GM18517 (cell line): Measurements from ENCODE around the gene SEMA4B.

Source experiments
- ATAC-seq: cut with Tn5 transposase; IDR thresholded peaks from one replicate; pipeline ENCODE4 v1.9.1; 2021; ENCODE audit warnings: mild to moderate bottlenecking, moderate library complexity; ENCODE audit not compliant: unreplicated experiment

Gene SEMA4B

DNA sequence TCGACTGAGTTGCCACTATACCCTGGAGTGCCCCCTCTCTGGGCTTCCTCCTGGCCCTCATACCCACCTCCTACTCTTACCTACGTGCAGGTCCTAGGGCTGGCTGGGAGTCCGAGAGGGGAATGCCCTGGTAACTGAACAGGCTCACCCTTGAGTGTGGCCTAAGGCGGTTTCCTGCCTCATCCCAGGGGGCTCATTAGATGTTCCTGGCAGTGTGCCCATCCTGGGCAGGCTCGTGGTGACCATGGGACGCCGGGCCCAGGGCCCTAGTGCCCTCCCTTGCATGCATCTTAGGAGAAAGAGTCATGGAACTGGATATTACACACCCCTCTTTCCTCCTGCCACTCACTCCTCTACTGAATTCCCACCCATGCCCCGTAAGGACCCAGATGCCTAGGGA, 2.8 kb downstream of the SEMA4B start:
- no peak for ATAC-seq

- ATAC-seq = no peak
Observed at GRCh38 chr15:90205050-90205848, 4.1 kb downstream of the SEMA4B start.

DNA sequence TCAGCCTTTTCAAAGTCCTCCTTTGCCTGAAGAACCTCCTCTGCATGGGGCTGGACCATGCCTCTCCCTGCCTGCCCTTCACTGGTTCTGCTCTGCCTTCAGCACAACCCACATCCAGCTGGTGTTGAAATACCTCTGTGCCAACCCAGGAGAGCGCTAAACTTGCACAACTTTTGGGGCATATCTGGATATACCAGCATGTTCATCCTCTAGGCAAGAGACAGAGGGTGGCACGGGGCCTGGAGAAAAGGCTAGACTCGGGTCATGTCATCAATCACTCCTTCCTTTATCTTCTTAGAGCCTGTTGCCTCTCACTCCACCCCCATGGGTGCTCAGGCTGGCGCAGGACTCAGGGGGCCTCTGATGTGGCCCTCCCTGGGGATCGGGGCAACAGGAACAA, 4.8 kb downstream of the SEMA4B start:
- ATAC-seq = no peak

DNA sequence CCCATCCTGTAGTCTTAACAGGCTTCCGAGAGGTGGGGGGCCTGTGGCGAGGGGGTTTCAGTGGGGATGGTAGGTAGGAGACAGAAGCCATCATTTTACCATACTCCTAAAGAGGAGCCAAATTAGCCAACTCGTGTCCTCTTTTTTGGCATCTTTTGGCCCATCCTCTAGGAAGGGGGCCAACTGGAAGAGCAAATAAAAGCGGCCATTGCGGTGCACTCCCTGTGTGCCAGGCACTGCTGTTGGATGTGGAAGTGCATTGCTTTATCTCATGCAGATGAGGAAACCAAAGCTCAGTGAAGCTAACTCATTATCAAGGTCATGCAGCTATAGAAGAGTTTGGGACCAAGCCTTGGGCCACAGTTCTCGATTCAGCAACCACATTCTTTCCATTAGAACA, 6.1 kb downstream of the SEMA4B start:
- no peak for ATAC-seq

DNA sequence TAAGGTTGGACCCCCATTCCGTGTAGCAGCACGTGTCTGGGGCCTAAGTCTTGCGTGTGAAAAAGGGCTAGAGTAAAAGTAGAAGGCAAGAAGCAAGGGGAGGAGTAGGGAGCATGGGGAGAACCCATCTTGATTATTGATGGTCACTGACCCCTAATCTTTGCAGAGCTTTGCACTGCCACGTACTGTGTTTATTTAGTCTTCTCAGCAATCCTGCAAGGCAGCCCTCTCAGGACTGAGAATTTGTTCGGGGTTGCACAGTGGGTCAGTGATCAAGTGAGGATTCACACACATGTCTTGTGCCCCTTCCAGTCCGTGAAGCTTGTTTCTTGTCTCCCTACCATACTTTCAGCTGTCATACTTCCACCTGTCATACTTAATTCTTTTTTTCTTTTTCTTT, 7.2 kb downstream of the SEMA4B start:
- no peak for ATAC-seq

DNA sequence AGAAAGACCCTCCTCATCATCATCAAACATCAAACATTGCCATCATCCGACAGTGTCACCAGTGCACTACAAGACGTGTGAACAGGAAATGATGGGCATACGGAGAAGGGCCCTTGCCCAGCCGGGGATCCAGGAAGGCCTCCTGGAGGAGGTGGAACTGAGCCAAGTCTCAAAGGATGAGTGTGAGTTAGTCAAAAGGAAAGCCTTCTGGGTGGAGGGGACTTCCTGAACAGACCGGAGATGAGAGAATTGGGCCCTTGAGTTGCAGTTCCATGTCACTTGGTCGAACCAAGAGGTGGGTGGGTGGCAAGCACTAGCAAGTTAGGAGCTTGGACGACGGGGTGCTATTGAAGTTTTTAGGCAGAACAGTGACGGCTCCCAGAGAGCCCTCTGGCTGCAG, 8.5 kb downstream of the SEMA4B start:
- ATAC-seq = no peak

DNA sequence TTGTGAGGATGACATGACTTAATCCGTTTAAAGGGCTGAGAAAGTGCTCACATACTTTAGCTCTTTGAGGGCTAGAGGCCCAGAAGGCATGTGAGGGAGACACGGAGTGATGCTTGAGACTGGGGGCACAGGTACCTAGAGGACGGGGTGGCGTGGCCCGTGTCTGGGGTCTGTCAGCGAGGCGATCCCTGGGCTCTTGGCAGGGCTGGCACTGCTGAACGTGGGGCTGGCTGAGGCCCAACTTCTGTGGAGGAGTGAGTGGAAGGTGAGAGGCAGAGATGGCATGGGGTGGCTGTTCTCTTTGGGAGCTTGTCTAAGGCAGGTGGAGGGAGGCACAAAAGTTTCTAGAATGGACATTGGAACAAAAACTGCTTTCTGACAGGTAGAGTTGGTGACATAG, 9.5 kb downstream of the SEMA4B start:
- no peak for ATAC-seq

DNA sequence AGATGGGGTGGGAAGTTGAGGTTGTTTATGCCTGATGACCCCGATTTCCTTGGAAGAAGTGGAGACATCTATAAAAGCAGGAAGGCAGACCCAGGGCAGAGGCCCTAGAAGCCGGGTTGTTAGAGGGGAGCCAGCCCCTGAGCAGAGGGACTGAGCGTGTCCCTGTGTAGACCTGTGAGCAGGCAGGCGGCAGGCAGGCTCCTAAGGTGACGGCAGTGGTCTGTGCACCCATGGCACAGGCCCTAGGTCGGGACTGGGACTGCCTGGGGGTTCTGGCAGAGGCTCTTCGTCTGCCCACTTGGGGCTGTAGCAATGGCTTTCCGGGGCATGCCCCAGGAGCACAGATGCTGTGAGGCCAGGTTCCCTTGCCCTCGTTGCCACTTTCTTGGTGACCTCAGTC, 9.9 kb downstream of the SEMA4B start:
- no peak for ATAC-seq

DNA sequence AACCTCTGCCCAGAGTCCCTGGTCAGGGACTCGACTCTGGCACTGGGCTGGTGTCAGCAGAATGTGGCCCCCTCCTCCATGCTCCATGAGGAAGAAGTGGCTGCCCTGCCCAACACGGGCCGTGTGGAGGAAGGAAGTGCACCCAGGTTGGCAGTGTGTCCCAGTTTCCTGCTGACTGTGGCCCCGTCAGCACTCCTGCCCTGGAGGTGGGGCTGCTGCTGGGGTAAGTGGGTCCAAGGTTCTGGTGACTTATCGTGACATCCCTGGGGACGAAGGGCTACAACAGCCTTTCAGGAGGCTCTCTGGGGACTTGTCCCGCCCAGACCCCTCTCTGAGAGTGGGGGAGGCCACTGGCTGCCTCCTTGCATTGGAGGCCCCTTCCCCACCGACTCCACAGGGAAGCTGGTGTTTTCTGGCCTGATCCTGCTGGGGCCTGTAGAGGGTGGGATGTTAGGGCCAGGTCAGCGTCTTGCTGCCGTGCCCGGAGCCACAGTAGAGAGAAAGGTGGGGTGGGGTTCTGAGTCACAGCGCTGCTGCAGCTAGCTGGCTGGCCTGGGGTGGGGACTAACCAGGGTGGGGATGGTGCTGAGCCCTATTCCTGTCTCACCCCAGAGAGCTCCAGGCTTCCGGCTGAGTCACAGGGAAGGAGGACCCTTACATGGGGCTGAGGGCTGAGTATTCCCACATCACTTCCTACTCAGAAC, 10.5 kb downstream of the SEMA4B start:
- no peak for ATAC-seq

DNA sequence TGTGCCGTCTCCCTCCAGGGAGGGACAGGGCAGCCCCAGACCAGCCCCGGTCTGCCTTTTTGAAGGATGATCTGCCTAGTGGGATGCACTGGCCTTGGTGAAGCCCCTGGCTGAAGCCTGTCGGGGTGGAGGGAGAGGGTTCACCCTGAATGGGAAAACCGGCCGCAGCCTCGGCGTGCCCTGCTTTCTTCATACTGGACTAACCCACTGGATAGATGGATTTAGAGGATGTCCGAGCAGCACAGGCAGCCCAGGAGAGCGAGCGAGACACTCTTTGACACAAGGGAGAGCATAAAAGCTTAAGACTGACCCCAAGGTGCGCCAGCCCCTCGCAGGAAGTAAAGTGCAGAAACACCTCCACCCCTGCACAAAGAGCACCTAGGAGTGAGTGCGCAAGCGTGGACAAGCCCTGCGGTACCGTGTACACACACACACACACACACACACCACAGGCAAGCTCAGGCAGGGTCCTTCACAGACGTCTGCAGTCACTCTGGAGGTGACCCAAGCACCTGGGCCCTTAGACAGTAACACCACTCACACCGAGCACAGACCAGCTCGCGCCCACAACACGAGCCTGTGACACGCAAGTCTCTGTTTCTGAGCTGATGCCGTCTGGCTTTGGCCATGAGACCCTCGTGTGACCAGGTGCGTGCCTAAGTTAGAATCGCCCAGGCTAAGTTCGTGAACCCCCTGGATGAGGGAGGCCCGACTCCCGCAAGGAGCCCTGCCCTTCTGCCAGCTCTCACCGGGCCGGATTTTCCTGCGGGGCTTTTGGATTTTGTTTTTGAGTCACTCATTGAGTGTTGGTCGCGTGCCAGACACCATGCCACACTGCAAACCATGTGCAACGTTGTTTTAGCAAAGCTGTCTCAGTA, 11.3 kb downstream of the SEMA4B start:
- ATAC-seq = no peak

DNA sequence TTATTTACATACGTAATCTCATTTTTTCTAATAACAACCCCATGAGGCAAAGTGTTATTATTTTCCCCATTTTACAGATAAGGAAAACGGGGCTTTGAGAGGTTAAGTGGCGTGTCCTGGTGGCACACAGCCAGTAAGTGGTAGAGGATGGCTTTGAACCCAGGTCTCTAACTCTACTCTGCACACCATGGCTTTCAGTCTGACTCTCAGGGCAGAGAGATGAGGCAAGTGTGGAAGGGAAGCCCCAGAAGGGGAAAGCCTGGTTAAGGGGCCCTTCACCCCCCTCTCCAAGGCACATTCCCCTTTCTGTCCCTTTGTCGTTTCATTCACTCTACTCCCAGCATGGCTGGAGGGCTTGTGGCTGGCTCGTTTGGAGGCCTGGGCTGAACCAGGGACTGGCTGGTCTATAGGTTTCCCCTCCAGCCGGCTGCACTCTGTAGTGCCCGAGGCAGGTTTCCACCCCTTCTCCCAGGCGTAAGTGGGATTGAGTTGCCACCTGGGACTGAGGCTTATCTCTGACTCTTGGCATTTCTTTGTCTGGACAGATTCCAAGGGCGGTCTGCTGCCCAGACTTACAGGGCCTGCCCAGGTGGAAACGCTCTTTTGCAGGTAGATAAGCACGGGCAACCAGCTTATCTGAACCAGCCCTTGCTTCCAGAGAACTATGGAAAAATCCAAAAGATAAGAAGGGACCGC, 12.1 kb downstream of the SEMA4B start:
- no peak for ATAC-seq

DNA sequence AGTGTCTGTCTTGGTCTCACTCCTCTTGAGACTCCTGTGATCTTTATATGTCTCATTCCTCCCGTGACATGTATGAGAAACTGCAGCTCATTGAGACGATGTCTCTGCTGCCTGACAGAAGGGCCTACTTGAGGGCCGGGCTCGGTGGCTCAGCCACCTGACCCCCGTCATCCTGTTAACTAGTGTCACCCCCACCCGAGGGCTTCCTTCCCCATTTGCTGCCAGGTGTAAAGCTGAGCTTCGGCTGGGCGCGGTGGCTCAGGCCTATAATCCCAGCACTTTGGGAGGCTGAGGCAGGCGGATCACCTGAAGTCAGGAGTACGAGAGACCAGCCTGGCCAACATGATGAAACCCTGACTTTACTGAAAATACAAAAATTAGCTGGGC, 12.7 kb downstream of the SEMA4B start:
- ATAC-seq = no peak

- no peak for ATAC-seq
Observed at GRCh38 chr15:90214553-90215196, 13.5 kb downstream of the SEMA4B start.

- ATAC-seq = no peak
Observed at GRCh38 chr15:90217671-90218394, 16.7 kb downstream of the SEMA4B start.

GRCh38 chr15:90219421-90220141, 18.5 kb downstream of the SEMA4B start:
- no peak for ATAC-seq

DNA sequence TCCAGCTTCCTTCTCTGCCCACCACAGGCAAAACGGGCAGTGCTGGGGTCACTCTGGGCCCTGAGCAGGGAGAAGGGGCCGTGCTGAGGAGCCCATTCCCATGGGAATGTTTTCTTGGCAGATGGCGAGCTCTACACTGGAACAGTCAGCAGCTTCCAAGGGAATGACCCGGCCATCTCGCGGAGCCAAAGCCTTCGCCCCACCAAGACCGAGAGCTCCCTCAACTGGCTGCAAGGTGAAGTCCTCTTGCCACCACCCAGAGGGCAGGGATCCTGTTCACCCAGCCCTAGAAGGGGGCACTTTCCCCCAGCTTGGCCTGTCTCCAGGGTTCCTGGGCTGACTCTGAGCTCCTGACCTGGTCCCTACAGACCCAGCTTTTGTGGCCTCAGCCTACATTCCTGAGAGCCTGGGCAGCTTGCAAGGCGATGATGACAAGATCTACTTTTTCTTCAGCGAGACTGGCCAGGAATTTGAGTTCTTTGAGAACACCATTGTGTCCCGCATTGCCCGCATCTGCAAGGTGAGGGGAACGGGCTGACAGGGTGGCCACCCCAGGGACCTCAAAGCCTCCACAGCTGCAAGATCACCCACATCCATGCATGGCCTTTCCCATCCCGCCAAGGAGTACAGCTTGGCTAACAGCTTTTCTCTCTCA, 20.2 kb downstream of the SEMA4B start:
- ATAC-seq = no peak

GRCh38 chr15:90222547-90222946, 21.4 kb downstream of the SEMA4B start:
- ATAC-seq = no peak

GRCh38 chr15:90223441-90224165, 22.5 kb downstream of the SEMA4B start:
- no peak for ATAC-seq
